ENCODE results near the gene ERBIN.
A peak's percentile ranks its signal among the peaks of the same experiment; 100 is the strongest.
"Not testable (repeated sequence)": the region's sequence is repeated elsewhere in the genome, so short reads cannot be mapped to it uniquely, and the experiment has no call there.

ERBIN gene

GRCh38 chr5:65994117-65994786 is 67.9 kb downstream of the ERBIN start:
- DNase-seq (ENCODE audit: extremely low spot score, insufficient read length, low read depth) (no peak), FAIRE-seq (no peak)

- DNase-seq (ENCODE audit: extremely low spot score, insufficient read length, low read depth) (no peak), FAIRE-seq (no peak)
Measured at GRCh38 chr5:65999061-65999723, 72.8 kb downstream of the ERBIN start.

GRCh38 chr5:66001952-66002351 is 75.6 kb downstream of the ERBIN start:
- DNase-seq (ENCODE audit: extremely low spot score, insufficient read length, low read depth), result no peak
- no peak for FAIRE-seq

- FAIRE-seq (peak; percentile 75), DNase-seq (ENCODE audit: extremely low spot score, insufficient read length, low read depth) (no peak)
Measured at GRCh38 chr5:66002415-66002814, 76.0 kb downstream of the ERBIN start.

DNA sequence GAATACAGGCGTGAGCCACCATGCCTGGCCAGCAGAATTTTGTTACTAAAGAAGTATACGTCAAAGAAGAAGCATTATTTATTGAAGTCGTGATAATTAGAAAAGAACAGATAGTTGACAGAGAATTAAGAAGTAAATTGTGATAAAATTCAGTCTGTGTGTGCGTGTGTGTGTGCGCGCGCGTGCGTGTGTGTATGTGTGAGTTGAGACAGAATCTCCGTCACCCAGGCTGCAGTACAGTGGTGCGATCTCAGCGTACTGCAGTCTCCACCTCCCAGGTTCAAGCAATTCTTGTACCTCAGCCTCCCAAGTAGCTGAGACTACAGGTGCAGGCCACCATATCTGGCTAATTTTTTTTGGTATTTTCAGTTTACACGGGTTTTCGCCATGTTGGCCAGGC is 77.8 kb downstream of the ERBIN start:
- DNase-seq (ENCODE audit: extremely low spot score, insufficient read length, low read depth), result no peak
- no peak for FAIRE-seq

DNA sequence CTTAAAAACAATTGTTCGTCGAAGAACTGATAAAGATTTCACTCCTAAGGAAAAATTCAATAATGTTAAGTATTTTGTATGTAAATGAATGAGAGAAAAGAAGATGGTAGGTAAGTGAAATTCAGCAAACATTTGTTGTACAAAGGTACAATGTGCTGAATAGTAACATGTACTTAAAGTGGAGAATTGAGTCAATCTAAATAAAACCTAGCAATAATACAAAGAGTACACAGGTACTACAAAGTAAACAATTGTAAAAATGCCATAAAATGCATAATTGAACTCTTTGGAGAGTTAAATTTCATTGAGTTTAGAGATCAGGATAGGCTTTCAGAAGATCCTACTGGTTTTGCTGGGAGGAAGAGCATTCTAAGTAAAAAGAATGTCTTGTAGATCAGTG is 82.9 kb downstream of the ERBIN start:
- DNase-seq (ENCODE audit: extremely low spot score, insufficient read length, low read depth), result no peak
- no peak for FAIRE-seq

DNA sequence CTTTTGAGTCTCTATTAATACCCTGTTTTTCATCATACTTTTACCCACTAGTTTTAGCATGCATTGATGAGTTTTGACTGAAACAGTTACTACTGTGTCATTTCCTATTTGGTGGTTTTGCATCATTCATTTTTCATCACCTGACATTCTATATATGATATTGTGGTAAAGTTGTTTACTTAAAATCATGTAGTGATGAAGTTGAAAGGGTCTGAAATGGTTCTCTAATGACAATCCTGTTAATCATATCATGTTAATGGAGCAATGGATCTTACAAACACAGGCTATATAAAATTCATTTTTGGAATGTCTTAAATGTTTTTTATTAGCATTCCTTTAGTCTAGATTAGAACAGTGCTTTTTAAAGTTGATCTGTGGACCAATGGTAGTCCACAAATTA is 84.1 kb downstream of the ERBIN start:
- DNase-seq (ENCODE audit: extremely low spot score, insufficient read length, low read depth) (no peak), FAIRE-seq (no peak)

DNA sequence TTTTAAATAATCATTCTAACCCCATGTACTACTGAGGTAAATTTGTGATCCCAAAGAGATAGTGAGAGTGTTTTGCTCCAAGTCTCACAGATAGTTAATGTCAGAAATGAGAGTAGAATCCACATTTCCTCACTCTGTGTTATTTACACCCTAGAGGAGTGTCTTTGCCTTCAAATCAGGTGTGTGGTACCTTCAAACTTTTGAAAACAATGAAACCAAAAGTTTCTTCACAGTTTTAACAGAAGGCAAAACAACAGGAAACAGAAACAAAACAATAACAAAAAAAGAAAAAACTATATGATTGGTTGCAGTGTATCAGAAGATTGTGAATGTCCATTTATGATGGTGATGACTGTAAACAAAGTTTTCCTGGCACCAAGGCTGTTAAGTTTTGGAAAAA is 85.9 kb downstream of the ERBIN start:
- peak; percentile 60 for FAIRE-seq
- DNase-seq (ENCODE audit: extremely low spot score, insufficient read length, low read depth), result no peak

DNA sequence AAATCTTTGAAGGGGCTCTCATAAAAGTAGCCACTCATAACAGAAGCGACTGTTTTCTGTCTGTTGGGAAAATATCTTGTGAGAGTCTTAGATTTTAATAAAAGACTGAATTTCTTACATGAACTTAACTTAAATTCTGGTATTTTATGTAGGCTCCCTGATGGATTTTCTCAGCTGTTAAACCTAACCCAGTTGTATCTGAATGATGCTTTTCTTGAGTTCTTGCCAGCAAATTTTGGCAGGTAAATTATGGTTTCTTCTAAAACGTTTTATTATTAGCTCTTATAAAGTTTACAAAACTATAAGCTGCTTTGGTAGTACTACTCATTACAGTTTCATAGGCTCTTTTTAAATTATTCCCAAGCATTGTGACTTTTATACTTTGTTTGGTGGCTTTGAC is 87.0 kb downstream of the ERBIN start:
- DNase-seq (ENCODE audit: extremely low spot score, insufficient read length, low read depth), result no peak
- no peak for FAIRE-seq

GRCh38 chr5:66013906-66014305 is 87.5 kb downstream of the ERBIN start:
- DNase-seq (ENCODE audit: extremely low spot score, insufficient read length, low read depth) (no peak), FAIRE-seq (no peak)

DNA sequence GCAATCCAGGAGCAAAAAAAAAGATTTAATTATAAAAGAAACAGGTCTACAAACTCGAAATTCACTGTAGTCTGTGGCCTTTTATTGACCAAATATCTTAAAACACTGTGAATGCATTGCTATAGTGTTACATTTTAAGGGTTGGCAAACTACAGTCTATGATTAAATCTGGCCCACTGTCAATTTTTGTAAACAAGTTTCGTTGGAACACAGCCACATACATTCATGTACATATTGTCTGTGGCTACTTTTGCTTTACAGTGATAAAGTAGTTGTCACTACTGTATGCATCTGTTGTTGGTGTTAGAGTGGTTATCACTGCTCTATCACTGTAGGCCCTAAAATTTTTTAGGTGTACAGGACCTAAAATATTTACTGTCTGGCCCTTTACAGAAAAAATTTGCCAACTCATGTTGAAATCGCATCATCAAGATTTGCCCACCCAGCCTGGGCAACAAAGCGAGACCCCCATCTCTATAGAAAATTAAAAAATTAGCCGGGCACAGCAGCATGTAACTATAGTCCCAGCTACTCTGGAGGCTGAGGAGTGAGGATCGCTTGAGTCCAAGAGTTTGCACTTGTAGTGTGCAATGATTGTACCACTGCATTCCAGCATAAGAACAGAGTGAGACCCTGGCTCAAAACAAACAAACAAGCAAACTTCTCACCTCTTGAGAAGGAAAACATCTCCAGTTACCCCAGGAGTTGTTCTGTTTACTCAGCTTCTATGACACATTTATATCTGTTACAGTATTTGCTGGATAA is 89.0 kb downstream of the ERBIN start:
- DNase-seq (ENCODE audit: extremely low spot score, insufficient read length, low read depth), result no peak
- no peak for FAIRE-seq

DNA sequence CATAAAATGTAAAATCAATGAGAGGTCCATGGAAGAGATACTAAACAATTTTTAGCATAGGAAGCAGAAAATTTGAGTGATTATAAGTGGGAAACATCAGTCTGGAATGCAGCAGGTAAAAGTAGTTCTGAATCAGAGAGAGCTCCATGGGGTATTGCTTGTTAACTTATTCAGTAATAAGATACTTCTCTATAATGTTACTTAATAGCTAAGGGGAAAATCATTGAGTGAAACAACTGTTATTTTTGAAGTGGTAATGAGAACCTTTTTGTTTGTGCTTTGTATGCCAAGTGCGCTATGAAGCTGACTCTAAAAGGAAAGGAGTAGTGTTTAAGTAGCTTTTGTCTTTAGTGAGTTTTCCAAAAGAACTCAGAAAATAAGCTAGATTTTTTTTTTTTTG is 95.2 kb downstream of the ERBIN start:
- DNase-seq (ENCODE audit: extremely low spot score, insufficient read length, low read depth) (no peak), FAIRE-seq (no peak)

DNA sequence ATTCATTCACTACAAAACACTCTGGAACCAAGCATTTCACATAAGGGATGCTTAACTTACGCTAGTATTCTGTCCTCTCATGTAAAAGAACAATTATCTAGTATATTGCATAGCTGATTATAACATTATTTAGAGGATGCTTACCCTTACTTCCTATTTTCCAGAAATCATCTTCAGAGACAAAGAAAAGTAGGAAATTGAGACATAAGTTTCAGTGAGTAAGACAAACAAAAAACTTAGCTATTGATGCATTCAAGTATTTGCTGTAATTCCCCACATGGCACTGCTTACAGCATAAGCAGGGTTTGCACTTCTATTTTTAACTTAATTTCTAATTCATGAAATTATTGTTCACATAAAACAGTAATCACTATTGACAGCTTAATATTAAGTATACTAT is 112.9 kb downstream of the ERBIN start:
- FAIRE-seq, result no peak
- no peak for DNase-seq (ENCODE audit: extremely low spot score, insufficient read length, low read depth)

GRCh38 chr5:66039701-66040100 is 113.3 kb downstream of the ERBIN start:
- no peak for DNase-seq (ENCODE audit: extremely low spot score, insufficient read length, low read depth)
- no peak for FAIRE-seq

GRCh38 chr5:66041627-66042026 is 115.3 kb downstream of the ERBIN start:
- FAIRE-seq (no peak), DNase-seq (ENCODE audit: extremely low spot score, insufficient read length, low read depth) (no peak)

- FAIRE-seq, result no peak
- no peak for DNase-seq (ENCODE audit: extremely low spot score, insufficient read length, low read depth)
Measured at GRCh38 chr5:66057239-66057638, 130.9 kb downstream of the ERBIN start.

GRCh38 chr5:66061320-66061719 is 134.9 kb downstream of the ERBIN start:
- DNase-seq (ENCODE audit: extremely low spot score, insufficient read length, low read depth); FAIRE-seq: not testable (repeated sequence)

- not testable (repeated sequence) for DNase-seq (ENCODE audit: extremely low spot score, insufficient read length, low read depth); FAIRE-seq
Measured at GRCh38 chr5:66063061-66063460, 136.7 kb downstream of the ERBIN start.

DNA sequence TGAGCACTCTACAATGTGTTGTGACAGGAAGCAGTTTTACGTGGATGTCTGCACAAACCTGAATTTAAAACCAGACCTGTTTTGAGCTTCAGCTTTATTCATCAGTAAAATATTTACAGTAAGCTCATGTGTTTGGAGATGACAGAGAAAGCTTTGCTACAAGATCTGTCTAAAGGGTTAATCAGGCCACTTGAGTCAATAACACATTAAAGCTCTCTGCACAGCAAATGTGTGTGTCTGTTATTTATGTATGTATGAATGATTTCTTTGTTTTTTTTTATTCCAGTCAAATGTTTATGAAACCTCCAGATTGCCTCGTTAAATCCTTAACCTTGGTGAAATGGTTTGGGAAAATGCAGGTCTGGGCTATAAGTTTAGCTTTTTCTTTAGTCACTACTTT is 140.5 kb downstream of the ERBIN start:
- FAIRE-seq (no peak), DNase-seq (ENCODE audit: extremely low spot score, insufficient read length, low read depth) (no peak)

GRCh38 chr5:66072031-66072430 is 145.7 kb downstream of the ERBIN start:
- no peak for DNase-seq (ENCODE audit: extremely low spot score, insufficient read length, low read depth)
- FAIRE-seq, result no peak

DNA sequence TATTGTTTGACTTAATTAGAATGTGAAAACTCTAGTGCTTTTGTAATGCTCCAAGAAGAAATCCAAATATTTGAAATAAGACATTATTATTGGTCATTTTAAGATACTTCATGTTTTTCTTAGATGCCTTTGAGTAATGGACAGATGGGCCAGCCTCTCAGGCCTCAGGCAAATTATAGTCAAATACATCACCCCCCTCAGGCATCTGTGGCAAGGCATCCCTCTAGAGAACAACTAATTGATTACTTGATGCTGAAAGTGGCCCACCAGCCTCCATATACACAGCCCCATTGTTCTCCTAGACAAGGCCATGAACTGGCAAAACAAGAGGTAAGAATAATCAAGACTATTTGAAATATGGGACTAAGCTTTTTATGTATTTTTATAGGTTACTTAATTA is 148.5 kb downstream of the ERBIN start:
- DNase-seq (ENCODE audit: extremely low spot score, insufficient read length, low read depth) (no peak), FAIRE-seq (no peak)
